BE2C (cell line): Measurements from ENCODE around the gene RBP7.
"Not testable (repeated sequence)": the region's sequence is repeated elsewhere in the genome, so short reads cannot be mapped to it uniquely, and the experiment has no call there.

Experiments
- DNase-seq: peaks from one replicate; pipeline ENCODE4 v3.0.0-alpha.2; 2020
- H3K27me3 ChIP-seq: fragments of 250-450 bp; sonication (Bioruptor Pico); 2 replicates; pipeline ENCODE4 v1.5.1; 2020; ENCODE audit warnings: mild to moderate bottlenecking
- H3K36me3 ChIP-seq: fragments of 250-450 bp; sonication (Bioruptor Pico); 2 replicates; pipeline ENCODE4 v1.5.1; 2020; ENCODE audit warnings: mild to moderate bottlenecking
- H3K4me1 ChIP-seq: fragments of 250-450 bp; sonication (Bioruptor Pico); 2 replicates; pipeline ENCODE4 v1.5.1; 2020
- H3K4me3 ChIP-seq: 2 replicates; pipeline ENCODE4 v1.5.1; 2011; ENCODE audit warnings: low read depth, low read length
- H3K9me3 ChIP-seq: fragments of 250-450 bp; sonication (Bioruptor Pico); 2 replicates; pipeline ENCODE4 v1.5.1; 2020
- TF ChIP-seq, protein P1 (sequence below): IDR thresholded peaks from 2 replicates; pipeline ENCODE4 v1.5.1; 2012; ENCODE audit warnings: mild to moderate bottlenecking, low read depth, low read length

Gene RBP7

DNA sequence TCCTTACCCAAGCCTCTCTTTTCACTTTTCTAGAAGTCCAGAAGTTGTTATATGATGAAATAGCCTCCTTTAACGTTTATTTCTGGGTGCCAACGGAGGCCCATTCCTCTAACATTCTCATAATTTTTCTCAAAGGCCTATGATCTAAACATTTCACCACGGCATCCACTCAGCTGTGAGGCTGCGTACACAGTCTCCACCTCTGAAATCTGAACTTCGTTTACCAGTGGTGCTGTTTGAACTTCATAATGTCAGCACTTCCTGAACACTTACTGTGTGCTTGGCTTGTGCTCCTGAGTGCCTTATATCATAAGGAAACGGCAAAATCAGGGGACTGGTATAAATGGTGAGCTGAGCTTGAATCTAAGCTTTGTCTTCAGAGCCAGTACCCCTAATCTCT lies 12.0 kb upstream of the RBP7 start:
- DNase-seq: no peak
- Histone ChIP-seq H3K36me3 (no peaks in the 10 kb centered on the region), H3K9me3 (no peaks in the 10 kb centered on the region), H3K4me3 (no peak overlapping the region), H3K27me3 (no peaks in the 10 kb centered on the region), H3K4me1 (no peaks in the 10 kb centered on the region)
- TF ChIP-seq, protein P1, sequence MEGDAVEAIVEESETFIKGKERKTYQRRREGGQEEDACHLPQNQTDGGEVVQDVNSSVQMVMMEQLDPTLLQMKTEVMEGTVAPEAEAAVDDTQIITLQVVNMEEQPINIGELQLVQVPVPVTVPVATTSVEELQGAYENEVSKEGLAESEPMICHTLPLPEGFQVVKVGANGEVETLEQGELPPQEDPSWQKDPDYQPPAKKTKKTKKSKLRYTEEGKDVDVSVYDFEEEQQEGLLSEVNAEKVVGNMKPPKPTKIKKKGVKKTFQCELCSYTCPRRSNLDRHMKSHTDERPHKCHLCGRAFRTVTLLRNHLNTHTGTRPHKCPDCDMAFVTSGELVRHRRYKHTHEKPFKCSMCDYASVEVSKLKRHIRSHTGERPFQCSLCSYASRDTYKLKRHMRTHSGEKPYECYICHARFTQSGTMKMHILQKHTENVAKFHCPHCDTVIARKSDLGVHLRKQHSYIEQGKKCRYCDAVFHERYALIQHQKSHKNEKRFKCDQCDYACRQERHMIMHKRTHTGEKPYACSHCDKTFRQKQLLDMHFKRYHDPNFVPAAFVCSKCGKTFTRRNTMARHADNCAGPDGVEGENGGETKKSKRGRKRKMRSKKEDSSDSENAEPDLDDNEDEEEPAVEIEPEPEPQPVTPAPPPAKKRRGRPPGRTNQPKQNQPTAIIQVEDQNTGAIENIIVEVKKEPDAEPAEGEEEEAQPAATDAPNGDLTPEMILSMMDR: no peak

DNA sequence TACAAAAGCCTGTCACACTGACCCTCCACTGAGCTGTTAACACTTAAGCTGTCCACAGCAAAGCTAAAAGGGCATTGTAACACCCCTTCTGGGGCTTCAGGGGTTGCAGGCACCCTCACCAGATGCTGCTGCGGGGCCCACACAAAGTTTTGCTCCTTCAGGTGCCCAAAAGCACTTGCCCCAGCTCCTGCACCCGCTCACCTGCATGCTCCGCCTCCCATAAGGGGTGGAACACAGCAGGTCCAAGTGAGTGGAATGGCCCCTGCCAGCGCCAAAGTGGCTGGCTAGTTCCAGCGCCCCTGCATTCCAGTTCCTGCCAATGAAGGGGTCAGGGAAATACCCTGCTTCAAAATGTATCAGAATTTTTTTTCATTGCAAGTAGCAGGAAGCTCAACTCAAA lies 7.3 kb upstream of the RBP7 start:
- DNase-seq: no peak
- H3K4me3 ChIP-seq: no peak overlapping the region
- no peaks in the 10 kb centered on the region for H3K9me3 ChIP-seq
- TF ChIP-seq, protein P1: no peak
- H3K36me3 ChIP-seq: no peaks in the 10 kb centered on the region
- H3K27me3 ChIP-seq: no peaks in the 10 kb centered on the region
- no peaks in the 10 kb centered on the region for H3K4me1 ChIP-seq

GRCh38 chr1:9990944-9991343 lies 6.1 kb upstream of the RBP7 start:
- no peaks in the 10 kb centered on the region for H3K9me3 ChIP-seq
- no peak overlapping the region for H3K4me3 ChIP-seq
- H3K36me3 ChIP-seq: no peaks in the 10 kb centered on the region
- DNase-seq: no peak
- no peaks in the 10 kb centered on the region for H3K4me1 ChIP-seq
- no peaks in the 10 kb centered on the region for H3K27me3 ChIP-seq
- TF ChIP-seq, protein P1: no peak

DNA sequence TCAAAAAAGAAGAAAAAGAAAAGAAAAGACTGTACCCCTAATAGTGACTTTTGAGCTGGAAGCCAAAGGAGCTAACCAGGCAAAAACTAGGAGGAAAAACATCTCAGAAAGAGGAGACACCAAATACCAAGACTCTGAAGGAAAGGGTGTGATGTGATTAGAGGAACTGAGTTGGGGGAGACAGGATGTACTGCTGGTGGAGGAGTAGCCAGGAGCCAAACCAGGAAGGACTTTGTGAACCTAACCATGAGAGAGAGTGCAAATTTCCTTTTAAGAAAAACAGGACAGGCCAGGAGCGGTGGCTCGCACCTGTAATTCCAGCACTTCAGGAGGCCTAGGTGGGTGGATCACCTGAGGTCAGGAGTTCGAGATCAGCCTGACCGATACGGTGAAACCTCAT lies 4.1 kb upstream of the RBP7 start:
- H3K4me1 ChIP-seq: no peaks in the 10 kb centered on the region
- DNase-seq: no peak
- no peaks in the 10 kb centered on the region for H3K36me3 ChIP-seq
- H3K9me3 ChIP-seq: no peaks in the 10 kb centered on the region
- H3K4me3 ChIP-seq: no peak overlapping the region
- H3K27me3 ChIP-seq: peaks cover 16% of the 10 kb centered on the region
- TF ChIP-seq, protein P1: no peak

DNA sequence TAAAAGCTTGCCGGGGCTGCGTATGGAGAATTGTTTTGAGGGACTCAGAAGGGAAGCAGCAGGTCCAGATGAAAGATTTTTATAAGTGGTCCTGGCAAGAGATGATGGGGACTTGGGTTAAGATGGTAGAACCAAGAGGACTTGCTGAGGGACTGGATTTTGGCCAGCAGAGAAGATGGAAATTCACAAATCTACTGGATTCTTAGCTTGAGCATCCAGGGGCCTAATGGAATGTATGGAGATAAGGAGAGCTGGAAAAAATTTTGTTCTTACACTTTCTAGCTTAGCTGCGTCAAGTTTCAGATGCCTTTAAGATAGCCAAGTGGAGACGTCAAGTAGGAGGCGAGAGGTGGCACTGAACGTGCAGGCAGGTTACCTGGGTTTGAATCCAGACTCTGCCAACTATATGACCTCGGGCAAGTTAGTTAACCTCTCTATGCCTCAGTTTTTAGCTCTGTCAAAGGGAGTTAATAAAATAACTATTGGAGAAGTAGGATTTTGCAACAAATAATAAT lies 3.4 kb upstream of the RBP7 start:
- Histone ChIP-seq H3K4me1 (no peaks in the 10 kb centered on the region), H3K4me3 (no peak overlapping the region), H3K36me3 (no peaks in the 10 kb centered on the region), H3K9me3 (no peaks in the 10 kb centered on the region), H3K27me3 (peaks cover 18% of the 10 kb centered on the region)
- no peak for DNase-seq
- TF ChIP-seq, protein P1: no peak

GRCh38 chr1:10001016-10001665 lies 4.1 kb downstream of the RBP7 start:
- Histone ChIP-seq H3K4me3 (no peak overlapping the region), H3K4me1 (no peaks in the 10 kb centered on the region), H3K27me3 (peaks cover 18% of the 10 kb centered on the region), H3K36me3 (no peaks in the 10 kb centered on the region), H3K9me3 (no peaks in the 10 kb centered on the region)
- TF ChIP-seq, protein P1: no peak
- no peak for DNase-seq

DNA sequence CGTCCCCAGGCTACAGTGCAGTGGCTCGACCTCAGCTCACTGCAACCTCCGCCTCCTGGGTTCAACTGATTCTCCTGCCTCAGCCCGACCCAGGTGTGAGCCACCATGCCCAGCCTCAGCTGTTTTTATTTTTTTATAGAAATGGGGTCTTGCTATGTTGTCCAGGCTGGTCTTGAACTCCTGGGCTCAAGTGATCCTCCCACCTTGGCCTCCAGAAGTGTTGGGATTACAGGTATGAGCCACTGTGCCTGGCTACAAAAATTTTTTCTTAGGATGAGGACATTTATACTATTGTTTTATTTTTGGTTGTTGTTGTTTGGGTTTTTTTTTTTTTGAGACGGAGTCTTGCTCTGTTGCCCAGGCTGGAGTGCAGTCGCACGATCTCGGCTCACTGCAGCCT lies 8.2 kb downstream of the RBP7 start:
- not testable (repeated sequence) for DNase-seq, H3K4me3 ChIP-seq, H3K9me3 ChIP-seq, H3K27me3 ChIP-seq, H3K4me1 ChIP-seq, H3K36me3 ChIP-seq
